DND-41 (cell line): ENCODE results near the gene GRK6.

Experiments
- ATAC-seq: fragments of 200-7000 bp; cut with Tn5 transposase; 3 replicates; pipeline ENCODE4 v1.9.1; 2021; ENCODE audit warnings: low read depth; ENCODE audit not compliant: insufficient read depth
- DNase-seq: peaks from one replicate; pipeline ENCODE4 v3.0.0-alpha.2; 2020
- H2AFZ ChIP-seq: 2 replicates; pipeline ENCODE4 v1.6.0; 2012; ENCODE audit warnings: low read depth, low read length
- H3K27ac ChIP-seq: 2 replicates; pipeline ENCODE4 v1.5.1; 2012; ENCODE audit warnings: low read length, inconsistent platforms
- H3K27me3 ChIP-seq: fragments of 200-600 bp; sonication (generic); 2 replicates; pipeline ENCODE4 v1.6.0; 2012; ENCODE audit warnings: low read length, mild to moderate bottlenecking, inconsistent platforms; ENCODE audit not compliant: insufficient read depth, poor library complexity
- H3K36me3 ChIP-seq: 2 replicates; pipeline ENCODE4 v1.5.1; 2012; ENCODE audit warnings: low read length, inconsistent platforms; ENCODE audit not compliant: insufficient read depth
- H3K4me1 ChIP-seq: 2 replicates; pipeline ENCODE4 v1.5.1; 2012; ENCODE audit warnings: mild to moderate bottlenecking, low read length; ENCODE audit not compliant: insufficient read depth
- H3K4me2 ChIP-seq: 2 replicates; pipeline ENCODE4 v1.6.0; 2012; ENCODE audit warnings: mild to moderate bottlenecking, moderate library complexity, low read length, inconsistent platforms; ENCODE audit not compliant: insufficient read depth
- H3K4me3 ChIP-seq, 2 experiments: fragments of 200-600 bp in 1 of 2; shearing (Covaris generic) in 1 of 2; 2 replicates each; pipeline ENCODE4 v1.5.1; 2012 to 2016; ENCODE audit warnings: inconsistent platforms in 2 of 2, low read length in 2 of 2, mild to moderate bottlenecking in 2 of 2, low read depth in 1 of 2, moderate library complexity in 1 of 2
- H3K79me2 ChIP-seq: 2 replicates; pipeline ENCODE4 v1.6.0; 2012; ENCODE audit warnings: low read length, inconsistent platforms; ENCODE audit not compliant: insufficient read depth
- H3K9ac ChIP-seq: 2 replicates; pipeline ENCODE4 v1.6.0; 2012; ENCODE audit warnings: low read depth, mild to moderate bottlenecking, inconsistent platforms, low read length, moderate library complexity
- H3K9me3 ChIP-seq: 2 replicates; pipeline ENCODE4 v1.5.1; 2012; ENCODE audit warnings: low read length, moderate library complexity, mild to moderate bottlenecking, inconsistent platforms; ENCODE audit not compliant: insufficient read depth, severe bottlenecking
- H4K20me1 ChIP-seq: 2 replicates; pipeline ENCODE4 v1.6.0; 2012; ENCODE audit warnings: low read length; ENCODE audit not compliant: insufficient read depth
- CTCF ChIP-seq: IDR thresholded peaks from 2 replicates; pipeline ENCODE4 v1.5.1; 2012; ENCODE audit warnings: borderline replicate concordance, low read length, moderate library complexity, mild to moderate bottlenecking; ENCODE audit not compliant: poor library complexity, severe bottlenecking; ENCODE audit errors: extremely low read depth
- EZH2 ChIP-seq: IDR thresholded peaks from 3 replicates; pipeline ENCODE4 v1.6.1; 2012; ENCODE audit warnings: borderline replicate concordance, low read depth, mild to moderate bottlenecking, moderate library complexity, low read length, inconsistent platforms; ENCODE audit not compliant: severe bottlenecking

GRK6 gene

GRCh38 chr5:177380805-177381126 lies 45.7 kb upstream of the GRK6 start:
- no peak overlapping the region for H3K27ac ChIP-seq
- no peak overlapping the region for H3K9ac ChIP-seq
- no peaks in the 10 kb centered on the region for H4K20me1 ChIP-seq
- H3K79me2 ChIP-seq: no peaks in the 10 kb centered on the region
- H3K9me3 ChIP-seq: no peaks in the 10 kb centered on the region
- no peaks in the 10 kb centered on the region for H3K36me3 ChIP-seq
- no peak for ATAC-seq
- no peak overlapping the region for H3K4me2 ChIP-seq
- H3K4me1 ChIP-seq: no peaks in the 10 kb centered on the region
- no peaks in the 10 kb centered on the region for H3K27me3 ChIP-seq
- no peak for DNase-seq
- no peak overlapping the region for H2AFZ ChIP-seq
- H3K4me3 ChIP-seq: no peak overlapping the region
- no peak for TF ChIP-seq EZH2
- TF ChIP-seq CTCF: no peak

GRCh38 chr5:177382423-177383029 lies 44.0 kb upstream of the GRK6 start:
- Histone ChIP-seq H3K36me3 (no peaks in the 10 kb centered on the region), H3K9ac (no peak overlapping the region), H2AFZ (no peak overlapping the region), H3K4me2 (no peak overlapping the region), H3K27me3 (no peaks in the 10 kb centered on the region), H3K79me2 (no peaks in the 10 kb centered on the region), H3K4me1 (no peaks in the 10 kb centered on the region), H3K9me3 (no peaks in the 10 kb centered on the region), H4K20me1 (no peaks in the 10 kb centered on the region), H3K4me3 (no peak overlapping the region), H3K27ac (no peak overlapping the region)
- DNase-seq (peak; percentile 25), ATAC-seq (peak; percentile 58)
- TF ChIP-seq CTCF: peak; percentile 58
- TF ChIP-seq EZH2: no peak

DNA sequence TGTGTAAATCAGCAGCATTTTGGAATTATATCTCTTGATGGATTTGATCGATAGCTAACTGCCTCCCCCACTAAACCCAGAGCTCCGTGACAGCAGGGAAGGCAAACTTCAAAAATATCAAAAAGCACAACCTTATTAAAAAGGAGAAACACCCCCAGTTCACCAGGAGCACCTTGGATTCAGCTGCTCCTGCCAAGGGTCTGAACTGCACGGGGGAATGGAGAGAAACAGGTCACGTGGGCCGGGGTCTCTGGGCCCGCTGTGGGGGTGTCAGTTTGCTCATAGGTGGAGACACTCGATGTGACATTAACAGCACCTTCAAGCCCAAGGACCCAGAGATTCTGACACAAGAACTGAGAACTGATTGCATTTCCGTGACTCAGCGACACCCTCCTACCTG lies 43.3 kb upstream of the GRK6 start:
- Histone ChIP-seq H3K27me3 (no peaks in the 10 kb centered on the region), H3K79me2 (no peaks in the 10 kb centered on the region), H4K20me1 (no peaks in the 10 kb centered on the region), H3K9me3 (no peaks in the 10 kb centered on the region), H2AFZ (no peak overlapping the region), H3K36me3 (no peaks in the 10 kb centered on the region), H3K4me3 (no peak overlapping the region), H3K9ac (no peak overlapping the region), H3K4me1 (no peaks in the 10 kb centered on the region), H3K27ac (no peak overlapping the region), H3K4me2 (no peak overlapping the region)
- TF ChIP-seq CTCF: no peak
- TF ChIP-seq EZH2: no peak
- DNase-seq (no peak), ATAC-seq (no peak)

DNA sequence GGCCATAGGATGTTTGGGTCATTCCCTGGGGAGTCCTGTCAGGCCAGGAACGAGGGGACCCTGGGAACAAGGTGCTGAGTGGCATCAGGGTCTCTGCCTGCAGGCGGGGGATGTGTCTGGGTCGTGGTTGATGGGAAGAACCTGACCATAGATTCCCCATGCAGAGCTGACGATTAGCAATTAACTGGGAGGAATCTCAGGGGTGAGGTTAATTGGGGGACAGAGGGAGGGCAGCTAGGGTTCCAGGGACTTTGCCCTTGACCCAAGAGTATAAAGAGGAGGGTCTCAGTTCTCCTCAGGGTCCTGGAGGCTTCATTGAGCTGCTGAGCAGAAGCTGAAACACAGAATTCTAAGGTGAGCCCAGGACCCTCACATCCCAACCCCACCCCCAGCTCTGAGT lies 42.3 kb upstream of the GRK6 start, which contains the start of gene SLC34A1:
Gene SLC34A1 (plus strand): TSS at position 301 of the 400 bp plus-strand sequence. CDS start 1,308 bp downstream, outside the sequence.
- Histone ChIP-seq H4K20me1 (no peaks in the 10 kb centered on the region; the same call in 1 of the 2 replicates), H3K79me2 (no peaks in the 10 kb centered on the region), H3K36me3 (no peaks in the 10 kb centered on the region), H3K4me3 (no peak within 1 kb of the TSS), H3K27ac (no peak within 1 kb of the TSS), H3K27me3 (peaks cover 5% of the 10 kb centered on the region), H3K9me3 (no peaks in the 10 kb centered on the region), H3K4me2 (no peak within 1 kb of the TSS), H3K9ac (no peak within 1 kb of the TSS), H2AFZ (no peak within 1 kb of the TSS), H3K4me1 (no peaks in the 10 kb centered on the region)
- no peak for DNase-seq
- TF ChIP-seq EZH2 (no peak), CTCF (no peak)
- ATAC-seq: no peak
